GM20000 (cell line): Measurements from ENCODE around the gene EFNA5.

Source experiments
- DNase-seq: peaks from one replicate; pipeline ENCODE4 v3.0.0; 2012; ENCODE audit warnings: low spot score
- TF ChIP-seq, protein P1 (sequence below): IDR thresholded peaks from 2 replicates; pipeline ENCODE4 v1.5.1; 2012; ENCODE audit warnings: mild to moderate bottlenecking, control low read depth; ENCODE audit errors: extremely low read depth, missing control alignments

The EFNA5 gene

GRCh38 chr5:107615299-107615817, 55.4 kb downstream of the EFNA5 start:
- TF ChIP-seq, protein P1, sequence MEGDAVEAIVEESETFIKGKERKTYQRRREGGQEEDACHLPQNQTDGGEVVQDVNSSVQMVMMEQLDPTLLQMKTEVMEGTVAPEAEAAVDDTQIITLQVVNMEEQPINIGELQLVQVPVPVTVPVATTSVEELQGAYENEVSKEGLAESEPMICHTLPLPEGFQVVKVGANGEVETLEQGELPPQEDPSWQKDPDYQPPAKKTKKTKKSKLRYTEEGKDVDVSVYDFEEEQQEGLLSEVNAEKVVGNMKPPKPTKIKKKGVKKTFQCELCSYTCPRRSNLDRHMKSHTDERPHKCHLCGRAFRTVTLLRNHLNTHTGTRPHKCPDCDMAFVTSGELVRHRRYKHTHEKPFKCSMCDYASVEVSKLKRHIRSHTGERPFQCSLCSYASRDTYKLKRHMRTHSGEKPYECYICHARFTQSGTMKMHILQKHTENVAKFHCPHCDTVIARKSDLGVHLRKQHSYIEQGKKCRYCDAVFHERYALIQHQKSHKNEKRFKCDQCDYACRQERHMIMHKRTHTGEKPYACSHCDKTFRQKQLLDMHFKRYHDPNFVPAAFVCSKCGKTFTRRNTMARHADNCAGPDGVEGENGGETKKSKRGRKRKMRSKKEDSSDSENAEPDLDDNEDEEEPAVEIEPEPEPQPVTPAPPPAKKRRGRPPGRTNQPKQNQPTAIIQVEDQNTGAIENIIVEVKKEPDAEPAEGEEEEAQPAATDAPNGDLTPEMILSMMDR = no peak
- DNase-seq = no peak

GRCh38 chr5:107612541-107612940, 58.2 kb downstream of the EFNA5 start:
- TF ChIP-seq, protein P1 = no peak
- no peak for DNase-seq

DNA sequence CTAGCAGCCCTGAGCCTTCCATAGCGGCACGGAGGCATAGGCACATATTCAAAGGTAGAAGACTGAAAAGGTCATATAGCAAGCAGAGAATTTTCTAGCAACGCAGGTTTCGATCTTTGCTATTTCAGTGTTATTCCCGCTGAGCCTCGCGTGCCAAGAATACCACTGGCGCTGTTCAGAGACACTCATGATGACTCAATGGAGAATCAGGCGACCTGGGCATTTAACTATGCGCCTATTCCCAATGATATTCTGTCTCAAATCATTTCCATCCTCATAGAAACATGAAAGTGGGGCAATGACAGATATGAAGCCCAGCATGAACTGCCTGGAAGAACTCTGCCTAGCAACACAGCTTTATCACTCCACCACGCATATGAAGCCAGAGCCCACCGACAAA, 59.9 kb downstream of the EFNA5 start:
- DNase-seq = no peak
- TF ChIP-seq, protein P1 = no peak

DNA sequence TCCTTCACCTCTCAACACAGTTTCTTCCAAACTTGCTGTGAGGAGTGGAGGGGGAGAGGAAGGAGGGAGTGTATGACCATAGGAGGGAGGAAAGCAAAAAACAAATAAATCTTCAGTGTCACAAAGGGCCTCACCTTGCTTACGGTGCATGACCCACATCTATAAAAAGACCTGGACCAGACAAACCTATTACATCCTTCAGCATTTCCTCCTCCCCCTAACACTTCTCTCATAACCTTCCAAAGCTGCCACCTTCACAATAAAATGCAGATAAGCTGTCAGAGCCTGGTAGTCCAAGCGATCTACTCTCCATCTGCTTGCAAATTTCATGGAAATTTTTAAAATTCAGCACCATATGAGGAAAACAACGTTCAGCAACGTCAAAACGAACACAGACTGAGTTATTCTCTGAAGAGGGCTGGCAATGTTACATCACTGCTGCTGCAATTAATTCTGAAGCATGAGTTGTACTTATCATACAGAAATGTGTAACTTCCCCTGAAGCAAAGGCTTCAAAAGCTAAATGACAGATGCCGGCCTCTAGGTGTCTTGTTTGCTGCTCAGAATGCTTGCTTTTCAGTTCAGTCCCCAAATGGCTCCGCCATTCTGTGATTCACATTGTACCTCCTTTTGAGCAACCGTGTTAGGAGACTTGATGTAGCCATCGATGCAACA, 62.9 kb downstream of the EFNA5 start:
- TF ChIP-seq, protein P1 = no peak
- no peak for DNase-seq

DNA sequence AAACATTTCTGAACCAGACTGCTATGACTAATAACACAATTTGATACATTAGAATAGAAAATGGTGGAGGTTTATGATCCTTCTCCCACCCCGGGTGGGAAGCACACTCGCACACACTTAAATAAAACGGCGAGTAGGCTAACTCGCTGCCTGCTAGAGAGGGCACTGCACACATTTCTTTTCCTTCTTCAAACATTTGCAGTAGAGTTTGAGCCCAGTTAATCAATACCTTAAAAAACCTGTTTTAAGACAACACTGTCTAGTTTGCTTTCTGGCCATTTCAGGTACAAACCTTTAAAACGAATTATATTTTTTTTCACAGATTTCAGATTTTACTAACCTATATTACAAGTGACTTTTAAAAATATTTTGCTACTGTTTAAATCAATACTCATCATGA, 63.5 kb downstream of the EFNA5 start:
- TF ChIP-seq, protein P1 = no peak
- no peak for DNase-seq

- TF ChIP-seq, protein P1 = no peak
- no peak for DNase-seq
Observed at GRCh38 chr5:107605596-107606125, 65.1 kb downstream of the EFNA5 start.

DNA sequence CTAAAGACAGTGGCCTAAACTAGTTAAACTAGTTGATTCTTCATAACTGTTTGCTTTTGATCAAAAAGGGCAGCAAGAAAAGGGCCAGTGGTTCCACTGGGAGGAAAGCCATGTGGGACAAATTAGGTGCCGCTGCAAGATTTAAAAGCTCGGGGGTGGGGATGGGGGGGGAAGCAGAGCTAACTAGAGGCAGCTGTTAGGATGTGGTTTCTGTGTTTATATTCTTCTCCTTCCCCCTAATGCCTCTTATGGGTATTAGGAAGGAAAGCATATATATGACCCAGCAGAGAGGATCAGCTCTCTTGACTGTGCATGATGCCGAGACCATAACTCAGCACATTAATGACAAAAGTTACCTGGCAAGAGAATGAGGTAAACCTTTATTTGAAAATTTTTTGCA, 65.7 kb downstream of the EFNA5 start:
- TF ChIP-seq, protein P1 = no peak
- no peak for DNase-seq
